DOHH2 (cell line): Measurements from ENCODE around the gene TRIM22.

Source experiments
- H3F3A ChIP-seq: fragments of 200-600 bp; sonication (generic), shearing (Covaris generic); 2 replicates; pipeline ENCODE4 v1.6.0; 2016; ENCODE audit warnings: antibody characterized with exemption, mild to moderate bottlenecking; ENCODE audit not compliant: control insufficient read depth, insufficient read depth
- H3K27ac ChIP-seq: fragments of 200-600 bp; sonication (generic); 2 replicates; pipeline ENCODE4 v1.5.1; 2014; ENCODE audit warnings: low read depth, mild to moderate bottlenecking, low read length, moderate library complexity
- H3K27me3 ChIP-seq: fragments of 200-600 bp; sonication (generic); 2 replicates; pipeline ENCODE4 v1.6.1; 2014; ENCODE audit warnings: mild to moderate bottlenecking, low read length, mixed read lengths; ENCODE audit not compliant: control insufficient read depth
- H3K36me3 ChIP-seq: fragments of 200-600 bp; sonication (generic); 2 replicates; pipeline ENCODE4 v1.6.1; 2014; ENCODE audit warnings: mild to moderate bottlenecking, low read length, moderate library complexity, mixed read lengths; ENCODE audit not compliant: control insufficient read depth
- H3K4me1 ChIP-seq: fragments of 200-600 bp; sonication (generic); 2 replicates; pipeline ENCODE4 v1.6.1; 2014; ENCODE audit warnings: mild to moderate bottlenecking, low read length, mixed read lengths; ENCODE audit not compliant: control insufficient read depth
- H3K4me2 ChIP-seq: fragments of 200-600 bp; sonication (generic); 2 replicates; pipeline ENCODE4 v1.6.0; 2014; ENCODE audit warnings: mild to moderate bottlenecking, low read length, moderate library complexity
- H3K4me3 ChIP-seq: fragments of 200-600 bp; sonication (generic); 2 replicates; pipeline ENCODE4 v1.5.1; 2014; ENCODE audit warnings: mild to moderate bottlenecking, low read length, mixed read lengths
- H3K79me2 ChIP-seq: fragments of 200-600 bp; sonication (generic); 2 replicates; pipeline ENCODE4 v1.6.1; 2014; ENCODE audit warnings: mild to moderate bottlenecking, low read length, mixed read lengths; ENCODE audit not compliant: control insufficient read depth
- H3K9me2 ChIP-seq: fragments of 200-600 bp; sonication (generic); replicated peaks from 2 replicates; pipeline ENCODE4 v1.6.1; 2014; ENCODE audit warnings: mild to moderate bottlenecking, low read length, mixed read lengths; ENCODE audit not compliant: control insufficient read depth
- H3K9me3 ChIP-seq: fragments of 200-600 bp; sonication (generic); 2 replicates; pipeline ENCODE4 v1.6.1; 2014; ENCODE audit warnings: antibody characterized with exemption, low read length, mixed read lengths; ENCODE audit not compliant: control insufficient read depth, insufficient read depth
- H4K20me1 ChIP-seq: fragments of 200-600 bp; sonication (generic); 2 replicates; pipeline ENCODE4 v1.6.0; 2014; ENCODE audit warnings: low read depth, mild to moderate bottlenecking, antibody characterized with exemption, low read length, moderate library complexity; ENCODE audit not compliant: control insufficient read depth, insufficient read depth
- EZH2phosphoT487 ChIP-seq: fragments of 200-600 bp; sonication (generic); IDR thresholded peaks from 2 replicates; pipeline ENCODE4 v1.6.1; 2017; ENCODE audit warnings: borderline replicate concordance, mild to moderate bottlenecking, antibody characterized with exemption, low read length, moderate library complexity, mixed read lengths
- TF ChIP-seq, protein P1 (sequence below): fragments of 200-600 bp; sonication (generic); IDR thresholded peaks from one replicate; pipeline ENCODE4 v1.5.1; 2014; ENCODE audit warnings: antibody characterized with exemption, mild to moderate bottlenecking, low read depth, low read length; ENCODE audit not compliant: poor library complexity, severe bottlenecking

Gene TRIM22

DNA sequence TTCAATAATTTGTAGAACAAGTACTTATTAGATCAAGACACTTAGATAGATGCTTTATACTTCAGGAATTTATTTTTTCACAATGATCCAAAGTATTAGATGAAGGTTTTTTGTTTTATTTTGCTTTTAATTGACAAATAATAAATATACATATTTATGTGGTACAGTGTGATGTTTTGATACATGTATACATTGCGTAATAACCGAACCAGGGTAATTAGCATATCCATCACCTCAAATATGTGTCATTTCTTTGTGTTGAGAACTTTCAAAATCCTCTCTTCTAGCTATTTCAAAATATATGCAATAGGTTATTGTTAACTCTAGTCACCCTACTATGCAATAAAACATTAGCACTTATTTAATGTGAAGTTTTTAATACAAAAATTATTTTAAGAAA lies 26.1 kb upstream of the TRIM22 start:
- Histone ChIP-seq H3K4me3 (no peak overlapping the region), H4K20me1 (no peaks in the 10 kb centered on the region), H3K79me2 (no peaks in the 10 kb centered on the region), H3K27me3 (no peaks in the 10 kb centered on the region), H3K9me3 (no peaks in the 10 kb centered on the region), H3K4me1 (no peaks in the 10 kb centered on the region), H3K9me2 (no peaks in the 10 kb centered on the region), H3K36me3 (no peaks in the 10 kb centered on the region), H3K4me2 (no peak overlapping the region), H3K27ac (no peak overlapping the region), H3F3A (no peaks in the 10 kb centered on the region)
- TF ChIP-seq, protein P1, sequence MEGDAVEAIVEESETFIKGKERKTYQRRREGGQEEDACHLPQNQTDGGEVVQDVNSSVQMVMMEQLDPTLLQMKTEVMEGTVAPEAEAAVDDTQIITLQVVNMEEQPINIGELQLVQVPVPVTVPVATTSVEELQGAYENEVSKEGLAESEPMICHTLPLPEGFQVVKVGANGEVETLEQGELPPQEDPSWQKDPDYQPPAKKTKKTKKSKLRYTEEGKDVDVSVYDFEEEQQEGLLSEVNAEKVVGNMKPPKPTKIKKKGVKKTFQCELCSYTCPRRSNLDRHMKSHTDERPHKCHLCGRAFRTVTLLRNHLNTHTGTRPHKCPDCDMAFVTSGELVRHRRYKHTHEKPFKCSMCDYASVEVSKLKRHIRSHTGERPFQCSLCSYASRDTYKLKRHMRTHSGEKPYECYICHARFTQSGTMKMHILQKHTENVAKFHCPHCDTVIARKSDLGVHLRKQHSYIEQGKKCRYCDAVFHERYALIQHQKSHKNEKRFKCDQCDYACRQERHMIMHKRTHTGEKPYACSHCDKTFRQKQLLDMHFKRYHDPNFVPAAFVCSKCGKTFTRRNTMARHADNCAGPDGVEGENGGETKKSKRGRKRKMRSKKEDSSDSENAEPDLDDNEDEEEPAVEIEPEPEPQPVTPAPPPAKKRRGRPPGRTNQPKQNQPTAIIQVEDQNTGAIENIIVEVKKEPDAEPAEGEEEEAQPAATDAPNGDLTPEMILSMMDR, result no peak
- no peak for TF ChIP-seq EZH2phosphoT487

DNA sequence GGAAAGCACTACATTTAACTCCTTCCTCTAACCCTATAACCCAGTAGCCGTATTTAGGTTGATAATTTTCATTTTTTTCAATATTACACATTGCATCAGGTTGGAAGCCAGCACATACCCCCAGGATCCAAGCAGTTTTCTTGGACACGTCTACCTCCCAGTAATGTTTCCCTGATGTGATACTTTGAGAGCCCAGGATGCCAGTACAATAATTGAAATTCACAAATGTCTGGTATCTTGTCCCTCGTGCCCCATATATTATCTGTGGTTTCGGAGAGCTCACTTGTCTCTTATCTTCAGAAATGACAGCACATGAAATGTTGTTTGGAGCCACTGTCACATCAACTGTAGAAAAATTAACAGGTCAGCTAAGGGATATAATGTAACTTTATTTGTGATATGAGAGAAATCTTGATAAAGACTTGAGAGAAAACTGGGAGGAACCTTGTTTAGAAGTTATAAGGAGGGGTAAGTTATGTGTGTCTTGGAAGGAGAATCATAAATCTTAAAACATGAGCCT lies 24.5 kb upstream of the TRIM22 start:
- Histone ChIP-seq H4K20me1 (no peaks in the 10 kb centered on the region), H3K9me2 (no peaks in the 10 kb centered on the region), H3K36me3 (no peaks in the 10 kb centered on the region), H3K9me3 (no peaks in the 10 kb centered on the region), H3K4me2 (no peak overlapping the region), H3K79me2 (no peaks in the 10 kb centered on the region), H3K4me1 (no peaks in the 10 kb centered on the region), H3K27ac (no peak overlapping the region), H3F3A (no peaks in the 10 kb centered on the region), H3K4me3 (no peak overlapping the region), H3K27me3 (no peaks in the 10 kb centered on the region)
- TF ChIP-seq, protein P1, result no peak
- no peak for TF ChIP-seq EZH2phosphoT487

DNA sequence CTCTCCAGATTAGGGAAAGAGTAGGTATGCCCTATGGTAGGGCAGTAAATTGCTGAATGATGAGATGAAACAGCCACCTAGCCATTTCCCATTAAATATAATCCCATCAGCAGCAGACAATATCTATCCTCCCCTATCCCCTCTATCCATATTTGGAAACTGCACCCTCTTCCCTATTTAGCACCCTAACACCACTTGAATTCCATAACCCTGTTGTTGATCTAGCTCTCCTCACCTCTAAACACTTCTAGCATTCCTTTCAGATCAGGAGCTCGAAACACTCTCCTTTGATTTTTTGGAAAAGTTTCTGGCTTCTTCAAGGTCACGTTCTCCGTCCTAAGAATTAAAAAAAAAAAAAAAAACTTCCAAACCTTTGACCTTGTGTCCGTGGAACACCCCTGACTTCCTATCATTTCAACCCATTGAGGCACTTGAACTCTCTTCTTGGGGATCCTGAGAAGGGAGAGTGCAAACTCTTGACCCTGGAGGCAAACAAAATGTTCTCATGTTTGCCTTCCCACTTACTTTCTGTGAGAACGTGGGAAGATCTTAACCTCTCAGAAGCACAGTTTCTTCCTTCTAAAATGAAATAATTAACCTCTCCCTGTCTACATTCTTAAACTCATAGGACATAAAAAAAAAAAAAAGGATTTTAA lies 23.7 kb upstream of the TRIM22 start:
- Histone ChIP-seq H3K4me3 (no peak overlapping the region), H3K27ac (no peak overlapping the region), H3K27me3 (no peaks in the 10 kb centered on the region), H4K20me1 (no peaks in the 10 kb centered on the region), H3K4me1 (no peaks in the 10 kb centered on the region), H3K9me2 (no peaks in the 10 kb centered on the region), H3F3A (no peaks in the 10 kb centered on the region), H3K36me3 (no peaks in the 10 kb centered on the region), H3K79me2 (no peaks in the 10 kb centered on the region), H3K9me3 (no peaks in the 10 kb centered on the region), H3K4me2 (no peak overlapping the region)
- no peak for TF ChIP-seq EZH2phosphoT487
- TF ChIP-seq, protein P1, result no peak
